HuH-7.5 (cell line): ENCODE results near the gene MAMSTR.
A peak's percentile ranks its signal among the peaks of the same experiment; 100 is the strongest.
"Not testable (repeated sequence)": the region's sequence is repeated elsewhere in the genome, so short reads cannot be mapped to it uniquely, and the experiment has no call there.

Experiments used
- DNase-seq: peaks from one replicate; pipeline ENCODE4 v3.0.0; 2011; ENCODE audit warnings: low spot score

Gene MAMSTR

DNA sequence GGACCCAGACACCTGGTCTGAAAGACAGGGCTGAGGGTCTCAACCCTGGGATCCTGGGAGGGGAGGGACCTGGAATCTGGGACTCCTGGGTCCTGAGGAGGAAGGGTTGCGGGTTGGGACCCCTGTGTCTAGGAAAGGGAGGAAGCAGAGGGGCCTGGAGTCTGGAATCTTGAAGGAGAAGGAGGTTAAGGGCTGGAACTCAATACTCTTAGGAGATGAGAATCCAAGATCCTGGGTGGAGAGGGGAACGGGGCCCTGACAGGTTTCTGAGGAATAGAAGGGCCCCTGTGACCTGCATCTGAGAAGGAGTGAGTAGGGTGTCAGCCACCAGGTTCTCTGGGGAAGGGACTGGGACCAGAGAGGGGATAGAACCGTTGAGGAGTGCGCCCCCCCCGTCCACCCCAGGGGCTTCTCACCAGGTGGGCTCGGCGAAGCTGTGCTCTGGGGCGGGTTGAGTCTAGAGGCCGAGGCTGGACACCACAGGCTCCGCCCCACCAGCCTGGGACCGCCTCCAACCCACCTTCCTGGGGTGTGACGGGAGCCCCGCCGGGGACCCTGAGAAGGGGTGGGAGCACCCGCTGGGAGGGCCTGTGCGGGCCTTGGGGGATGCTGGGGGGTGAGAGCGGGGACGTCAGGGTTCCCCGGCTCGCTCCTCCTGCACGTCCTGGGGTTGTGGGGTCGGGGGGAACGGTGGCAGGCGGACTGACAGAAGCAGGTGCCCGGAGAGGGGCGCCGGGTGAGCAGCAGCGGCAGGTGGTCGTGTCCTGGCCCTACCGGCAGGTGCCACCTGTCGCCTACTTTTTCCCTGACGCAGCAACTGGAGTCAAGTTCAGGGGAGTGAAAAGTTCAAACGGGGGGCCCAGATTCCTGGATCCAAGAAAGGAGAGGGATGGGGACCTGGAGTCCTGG is at the start of gene MAMSTR:
TSS of gene MAMSTR (minus strand) at position 463 of the 909 bp plus-strand sequence. CDS start 694 bp downstream, outside the sequence.
- DNase-seq = no peak

- no peak for DNase-seq
Observed at GRCh38 chr19:48768994-48769713, 49.6 kb upstream of the MAMSTR start.

DNA sequence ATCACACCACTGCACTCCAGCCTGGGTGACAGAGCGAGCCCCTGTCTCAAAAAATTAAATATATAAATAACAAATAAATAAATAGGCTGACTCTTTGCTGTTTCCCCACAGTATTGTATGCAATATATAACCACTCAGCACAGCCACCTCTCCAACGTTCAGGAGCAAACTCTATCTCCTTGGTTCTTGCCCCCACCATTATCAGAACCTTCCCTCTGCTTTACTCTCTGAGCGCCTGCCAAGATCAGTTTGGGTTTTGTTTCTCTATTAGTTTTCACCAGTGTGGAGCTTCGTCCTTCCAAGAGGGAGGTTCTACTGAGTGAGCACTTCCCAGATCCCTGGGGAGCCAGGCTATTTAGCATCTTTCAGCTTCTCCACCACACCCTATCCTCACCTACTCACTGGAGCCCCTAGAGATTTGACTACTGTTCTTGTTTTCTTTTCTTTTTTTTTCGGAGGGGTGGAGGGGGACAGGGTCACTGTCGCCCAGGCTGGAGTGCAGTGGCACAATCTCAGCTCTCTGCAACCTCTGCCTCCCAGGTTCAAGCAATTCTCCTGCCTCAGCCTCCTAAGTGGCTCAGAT is 48.7 kb upstream of the MAMSTR start:
- not testable (repeated sequence) for DNase-seq

DNA sequence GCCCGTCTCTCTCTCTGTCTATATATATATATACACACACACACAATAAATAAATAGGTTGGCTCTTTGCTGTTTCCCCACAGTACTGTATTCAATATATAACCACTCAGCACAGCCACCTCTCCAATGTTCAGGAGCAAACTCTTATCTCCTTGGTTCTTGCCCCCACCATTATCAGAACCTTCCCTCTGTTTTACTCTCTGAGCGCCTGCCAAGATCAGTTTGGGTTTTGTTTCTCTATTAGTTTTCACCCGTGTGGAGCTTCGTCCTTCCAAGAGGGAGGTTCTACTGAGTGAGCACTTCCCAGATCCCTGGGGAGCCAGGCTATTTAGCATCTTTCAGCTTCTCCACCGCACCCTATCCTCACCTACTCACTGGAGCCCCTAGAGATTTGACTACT is 46.3 kb upstream of the MAMSTR start:
- not testable (repeated sequence) for DNase-seq

GRCh38 chr19:48760504-48761205 is 41.1 kb upstream of the MAMSTR start:
- peak; percentile 22 for DNase-seq

DNA sequence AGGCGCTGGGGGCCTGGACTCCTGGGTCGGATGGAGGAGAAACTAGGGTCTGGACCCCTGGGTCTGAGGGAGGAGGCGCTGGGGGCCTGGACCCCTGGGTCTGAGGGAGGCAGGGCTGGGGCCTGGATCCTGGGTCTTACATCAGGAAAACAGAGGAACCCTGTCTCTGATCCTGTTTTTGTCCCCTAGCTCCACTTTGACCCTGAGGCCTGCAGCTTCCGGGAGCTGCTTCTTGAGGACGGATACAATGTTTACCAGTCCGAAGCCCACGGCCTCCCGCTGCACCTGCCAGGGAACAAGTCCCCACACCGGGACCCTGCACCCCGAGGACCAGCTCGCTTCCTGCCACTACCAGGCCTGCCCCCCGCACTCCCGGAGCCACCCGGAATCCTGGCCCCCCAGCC is 38.2 kb upstream of the MAMSTR start:
- peak; percentile 4 for DNase-seq

GRCh38 chr19:48757089-48757675 is 37.7 kb upstream of the MAMSTR start:
- peak; percentile 10 for DNase-seq

DNA sequence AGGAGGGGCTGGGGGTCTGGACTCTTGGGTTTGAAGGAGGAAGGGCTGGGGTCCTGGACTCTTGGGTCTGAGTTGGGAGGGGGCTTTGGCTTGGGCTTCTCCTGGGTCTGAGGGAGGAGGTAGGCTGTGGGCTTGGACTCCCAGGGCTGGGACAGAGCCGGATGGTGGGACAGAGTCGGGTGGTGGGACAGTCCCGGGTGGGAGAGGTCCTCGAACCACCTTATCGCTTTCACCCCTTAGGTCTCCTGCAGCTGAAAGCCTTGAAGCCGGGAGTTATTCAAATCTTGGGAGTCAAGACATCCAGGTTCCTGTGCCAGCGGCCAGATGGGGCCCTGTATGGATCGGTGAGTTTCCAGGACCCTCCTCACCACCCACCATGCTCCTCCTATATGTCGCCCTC is 37.2 kb upstream of the MAMSTR start:
- peak; percentile 10 for DNase-seq

DNA sequence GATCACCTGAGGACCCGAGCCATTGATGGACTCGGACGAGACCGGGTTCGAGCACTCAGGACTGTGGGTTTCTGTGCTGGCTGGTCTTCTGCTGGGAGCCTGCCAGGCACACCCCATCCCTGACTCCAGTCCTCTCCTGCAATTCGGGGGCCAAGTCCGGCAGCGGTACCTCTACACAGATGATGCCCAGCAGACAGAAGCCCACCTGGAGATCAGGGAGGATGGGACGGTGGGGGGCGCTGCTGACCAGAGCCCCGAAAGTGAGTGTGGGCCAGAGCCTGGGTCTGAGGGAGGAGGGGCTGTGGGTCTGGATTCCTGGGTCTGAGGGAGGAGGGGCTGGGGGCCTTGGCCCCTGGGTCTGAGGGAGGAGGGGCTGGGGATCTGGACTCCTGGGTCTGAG is 36.7 kb upstream of the MAMSTR start:
- no peak for DNase-seq

DNA sequence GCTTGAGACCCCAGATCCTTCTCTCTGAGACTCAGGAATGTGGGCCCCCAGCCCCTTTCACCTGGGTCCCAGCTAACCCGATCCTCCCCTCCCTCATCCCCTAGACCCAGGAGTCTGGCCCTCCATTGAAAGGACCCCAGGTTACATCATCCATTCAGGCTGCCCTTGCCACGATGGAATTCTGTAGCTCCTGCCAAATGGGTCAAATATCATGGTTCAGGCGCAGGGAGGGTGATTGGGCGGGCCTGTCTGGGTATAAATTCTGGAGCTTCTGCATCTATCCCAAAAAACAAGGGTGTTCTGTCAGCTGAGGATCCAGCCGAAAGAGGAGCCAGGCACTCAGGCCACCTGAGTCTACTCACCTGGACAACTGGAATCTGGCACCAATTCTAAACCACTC is 36.3 kb upstream of the MAMSTR start:
- no peak for DNase-seq

- DNase-seq = peak; percentile 72
Observed at GRCh38 chr19:48755084-48755641, 35.6 kb upstream of the MAMSTR start, which contains the start of gene FGF21. Gene FGF21 (plus strand): TSS chr19:48755524. CDS start chr19:48756237, 713 bp downstream.

- DNase-seq = no peak
Observed at GRCh38 chr19:48752496-48753365, 33.2 kb upstream of the MAMSTR start, which contains the start of gene FUT1. Gene FUT1 (minus strand): TSS chr19:48752641. CDS start chr19:48751281, 1,360 bp downstream.

DNA sequence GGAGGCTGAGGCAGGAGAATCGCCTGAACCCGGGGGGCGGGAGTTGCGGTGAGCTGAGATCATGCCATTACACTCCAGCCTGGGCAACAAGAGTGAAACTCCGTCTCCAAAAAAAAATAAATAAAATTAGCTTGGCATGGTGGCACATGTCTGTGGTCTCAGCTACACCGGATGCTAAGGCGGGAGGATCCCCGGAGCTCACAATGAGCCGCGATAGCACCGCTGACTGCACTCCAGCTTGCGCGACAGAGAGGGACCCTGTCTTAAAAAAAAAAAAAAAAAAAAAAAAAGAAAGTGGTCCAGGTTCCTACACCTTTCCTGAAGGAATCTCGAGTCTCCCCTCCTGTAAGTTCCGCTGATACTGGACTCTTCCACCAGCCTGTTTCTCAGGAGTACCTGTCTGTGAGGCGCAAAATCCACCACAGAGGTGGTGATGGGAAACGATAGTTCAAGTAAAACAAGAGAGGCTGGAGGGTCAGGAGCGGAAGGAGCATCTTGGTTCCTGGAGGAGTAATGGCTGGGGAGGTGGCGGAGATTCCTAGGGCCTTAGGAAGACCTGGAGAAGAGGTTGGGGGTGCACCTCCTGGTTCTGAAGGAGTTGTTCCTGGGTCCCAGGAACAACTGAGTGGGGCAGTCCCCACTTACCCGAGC is 32.4 kb upstream of the MAMSTR start:
- no peak for DNase-seq

DNA sequence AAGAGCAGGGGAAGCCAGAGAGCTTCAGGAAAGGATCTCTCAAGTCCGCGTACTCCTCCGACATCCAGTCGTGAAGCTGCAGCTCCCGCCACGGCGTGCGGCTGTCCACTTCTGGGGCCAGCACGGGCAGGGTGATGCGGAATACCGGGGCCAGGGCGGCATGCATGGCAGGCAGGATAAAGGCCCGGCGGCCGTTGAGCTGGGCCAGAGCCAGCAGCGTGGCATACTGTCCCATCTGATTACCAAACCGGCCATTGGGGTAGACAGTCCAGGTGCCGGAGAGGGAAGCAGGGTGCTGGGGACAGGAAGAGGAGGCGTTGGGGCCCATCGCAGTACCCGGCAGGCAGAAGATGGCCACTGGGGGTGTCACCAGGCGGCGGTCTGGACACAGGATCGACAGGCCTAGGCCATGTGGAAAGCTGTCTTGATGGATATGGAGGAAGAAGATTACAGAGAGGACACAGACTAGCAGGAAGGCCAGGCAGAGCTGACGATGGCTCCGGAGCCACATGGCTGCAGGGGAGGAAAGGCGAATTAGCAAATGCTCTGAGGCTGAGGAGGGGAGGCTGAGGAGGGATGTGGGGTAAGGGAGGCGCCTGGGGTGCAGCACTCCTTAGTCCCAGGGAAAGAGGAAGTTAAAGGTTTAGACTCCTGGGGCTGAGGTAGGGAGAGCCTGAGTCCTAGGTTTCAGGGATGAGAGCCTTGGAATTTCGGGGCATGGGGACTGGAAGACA is 31.4 kb upstream of the MAMSTR start:
- DNase-seq = no peak

DNA sequence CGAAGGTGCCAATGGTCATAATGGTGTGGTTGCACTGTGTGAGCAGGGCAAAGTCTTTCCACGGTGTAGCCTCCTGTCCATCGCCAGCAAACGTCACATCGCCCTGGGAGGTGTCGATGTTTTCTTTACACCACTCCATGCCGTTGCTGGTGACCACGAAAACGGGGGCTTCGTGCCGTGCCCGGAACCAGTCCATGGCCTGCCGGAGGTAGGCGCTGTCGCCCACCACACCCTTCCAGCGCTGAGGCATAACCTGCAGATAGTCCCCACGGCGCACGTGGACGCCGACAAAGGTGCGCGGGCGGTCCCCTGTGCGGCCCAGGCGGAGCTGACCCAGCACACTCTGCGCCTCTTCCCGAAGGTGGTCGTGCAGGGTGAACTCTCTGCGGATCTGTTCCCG is 30.8 kb upstream of the MAMSTR start:
- no peak for DNase-seq

GRCh38 chr19:48749571-48750198 is 30.2 kb upstream of the MAMSTR start:
- no peak for DNase-seq

- DNase-seq = peak; percentile 90
Observed at GRCh38 chr19:48746738-48747575, 27.4 kb upstream of the MAMSTR start, which contains the start of gene IZUMO1. Gene IZUMO1 (minus strand): TSS chr19:48746909. CDS start chr19:48745859, 1,050 bp downstream.
